Brain pericyte (primary cell): Measurements from ENCODE around the gene FBRSL1.

Experiments
- DNase-seq: peaks from one replicate; pipeline ENCODE4 v3.0.0-alpha.2; 2012; ENCODE audit warnings: low read depth, low spot score

Gene FBRSL1

DNA sequence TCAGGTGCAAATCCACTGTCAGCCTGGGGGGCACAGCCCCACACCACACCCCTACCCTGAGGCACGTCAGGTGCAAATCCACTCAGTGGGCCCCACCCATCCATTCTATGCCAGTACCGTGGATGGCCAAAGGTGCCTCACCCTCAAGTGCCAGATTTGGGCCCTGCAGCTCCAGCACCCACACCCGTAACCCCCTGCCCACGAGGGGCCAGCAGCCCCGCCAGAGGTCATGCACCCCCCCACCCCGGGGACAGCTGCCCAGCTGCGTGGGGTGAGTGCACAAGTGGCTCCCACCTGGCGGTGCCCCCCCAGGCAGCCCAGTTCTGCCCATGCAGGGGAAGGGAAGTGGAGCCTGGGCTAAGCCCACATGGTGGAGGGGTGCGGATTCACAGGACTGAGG, 51.2 kb downstream of the FBRSL1 start:
- DNase-seq, result no peak

- no peak for DNase-seq
These were observed 52.0 kb downstream of the FBRSL1 start for GRCh38 chr12:132541996-132542395.

DNA sequence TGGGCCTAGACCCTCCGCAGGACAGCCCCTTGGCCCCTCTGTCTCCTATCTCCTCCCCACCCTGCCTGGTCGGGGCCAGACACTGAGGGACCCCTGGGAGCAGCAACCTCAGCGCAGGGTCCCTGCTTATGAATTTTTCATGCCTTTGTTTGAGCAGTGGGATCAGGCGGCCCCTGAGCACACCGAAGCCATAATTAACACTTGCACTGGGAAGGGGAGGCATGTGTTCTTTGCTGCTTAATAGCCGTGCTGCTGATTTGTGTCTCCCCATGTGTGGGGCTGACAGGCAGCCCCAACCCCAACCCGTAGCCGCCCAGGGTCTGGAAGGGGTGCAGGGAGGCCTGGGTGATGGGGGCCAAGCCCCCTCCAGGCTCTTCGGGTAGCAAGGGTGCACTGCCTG, 52.7 kb downstream of the FBRSL1 start:
- DNase-seq, result no peak

DNA sequence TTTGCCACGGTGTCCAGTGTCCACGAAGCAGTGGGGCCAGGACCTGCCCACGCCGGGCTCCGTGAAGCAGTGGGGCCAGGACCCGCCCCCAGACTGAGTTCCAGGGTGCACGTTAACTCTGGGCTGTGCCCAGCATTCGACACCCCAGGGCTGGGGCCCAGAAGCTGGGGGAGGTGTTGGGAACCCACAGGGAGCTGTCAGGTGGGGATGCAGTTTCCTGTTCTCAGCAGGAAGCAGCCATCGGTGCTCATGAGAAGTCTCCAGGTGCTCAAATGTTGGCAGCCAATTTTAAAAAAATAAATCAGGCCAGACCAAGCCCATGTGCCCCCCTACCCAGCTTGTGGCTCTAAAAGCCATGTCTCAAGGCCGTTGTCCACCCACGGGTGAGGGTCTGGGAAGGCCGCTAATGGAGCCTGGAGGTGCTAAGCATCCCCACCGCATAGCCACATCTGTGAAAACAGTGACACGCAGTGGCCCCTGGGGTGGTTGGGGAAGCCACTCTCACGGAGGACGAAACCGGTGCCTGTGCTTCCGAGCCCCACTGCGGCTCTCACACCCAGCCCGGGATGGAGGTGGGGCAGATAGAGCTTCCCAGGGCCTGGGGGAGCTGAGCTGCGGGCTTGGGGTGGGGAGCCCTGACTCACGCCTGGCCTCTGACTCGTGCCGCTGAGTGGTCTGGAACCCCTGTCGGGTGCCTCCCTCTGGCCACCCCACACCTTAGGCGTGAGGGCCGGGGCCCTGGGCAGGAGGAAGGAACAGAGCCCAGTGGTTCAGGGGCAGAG, 53.5 kb downstream of the FBRSL1 start:
- no peak for DNase-seq

- DNase-seq, result no peak
These were observed 54.1 kb downstream of the FBRSL1 start for GRCh38 chr12:132544080-132544397.

- DNase-seq, result no peak
These were observed 54.5 kb downstream of the FBRSL1 start for GRCh38 chr12:132544498-132544897.

DNA sequence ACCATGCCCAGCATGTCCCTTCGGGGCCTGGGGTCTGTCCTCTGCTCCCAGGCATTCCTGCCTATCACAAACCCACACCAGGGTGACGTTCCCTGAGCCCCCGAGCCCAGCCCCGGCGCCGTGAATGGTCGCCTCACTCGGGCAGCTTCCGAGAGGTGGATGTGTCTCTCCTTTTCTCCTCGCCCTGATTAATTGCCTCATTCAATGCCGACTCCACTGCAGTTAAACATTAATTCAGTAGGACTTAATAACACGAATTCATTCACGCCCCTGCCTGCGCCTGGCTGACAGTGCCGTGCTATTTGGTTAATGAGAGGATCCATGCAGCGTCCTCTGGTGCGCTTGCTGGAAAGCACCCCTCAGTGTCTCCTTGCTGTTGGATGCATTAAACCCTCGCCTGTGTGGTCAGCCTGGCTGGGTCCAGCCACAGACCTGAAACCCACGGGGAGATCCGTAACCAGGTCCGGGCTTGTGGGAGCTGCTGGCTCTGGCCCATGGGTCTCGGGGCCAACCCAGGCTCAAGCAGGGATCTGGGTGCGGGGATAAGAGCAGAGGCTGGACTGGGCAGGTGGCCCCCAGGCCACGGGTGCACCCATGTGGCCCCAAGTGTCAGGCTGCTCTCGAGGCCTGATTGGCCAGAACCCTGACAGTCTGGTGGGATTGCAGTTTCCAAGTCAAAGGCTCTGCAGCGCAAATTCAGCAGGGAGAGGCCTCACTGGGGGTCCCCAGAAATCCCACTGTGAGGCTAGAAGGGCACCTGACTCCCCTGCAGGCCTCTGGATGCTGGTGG, 55.4 kb downstream of the FBRSL1 start:
- DNase-seq, result no peak

DNA sequence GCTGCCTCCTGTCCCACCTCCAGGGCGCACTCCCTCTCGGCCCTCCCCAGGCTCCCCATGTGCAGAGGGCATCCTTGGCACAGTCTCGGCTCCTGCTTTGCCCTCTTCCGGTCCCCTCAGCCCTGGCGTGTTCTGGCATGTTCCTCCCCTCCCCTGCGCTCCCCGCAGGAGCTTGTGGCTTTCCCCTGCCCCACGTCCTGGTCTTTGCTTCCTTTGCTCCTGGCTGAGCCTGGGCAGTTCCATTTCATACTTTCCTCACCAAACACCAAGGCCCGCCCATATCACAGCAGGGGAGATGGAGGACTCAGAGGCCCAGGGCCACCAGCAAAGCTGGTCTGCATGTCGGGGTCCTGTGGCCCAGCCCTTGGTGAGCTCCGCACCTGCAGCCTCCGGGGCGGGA, 56.0 kb downstream of the FBRSL1 start:
- no peak for DNase-seq

- no peak for DNase-seq
These were observed 56.7 kb downstream of the FBRSL1 start for GRCh38 chr12:132546647-132547046.

DNA sequence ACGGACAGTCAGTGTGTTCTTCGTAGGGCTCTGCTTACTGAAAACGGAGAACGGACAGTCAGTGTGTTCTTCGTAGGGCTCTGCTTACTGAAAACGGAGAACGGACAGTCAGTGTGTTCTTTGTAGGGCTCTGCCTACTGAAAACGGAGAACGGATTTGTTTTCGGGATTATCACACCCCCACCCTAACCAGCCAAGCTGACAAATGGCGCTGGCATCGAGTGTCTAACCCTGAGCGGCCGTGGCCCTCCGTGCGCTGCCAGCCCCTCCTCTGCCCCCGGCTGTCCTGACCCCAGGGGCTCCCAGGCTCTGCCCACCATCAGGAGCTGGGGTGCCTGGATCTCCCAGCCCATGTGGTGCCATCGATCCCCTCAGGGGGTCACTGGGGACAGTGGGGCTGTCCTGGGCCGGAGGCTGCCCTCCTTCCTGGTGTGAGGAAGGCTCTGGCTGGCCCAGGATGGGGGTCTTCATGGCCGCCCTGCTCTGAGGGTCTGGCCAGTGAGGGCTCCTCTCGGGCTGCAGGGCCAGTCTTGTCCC, 57.3 kb downstream of the FBRSL1 start:
- DNase-seq, result no peak

- DNase-seq, result no peak
These were observed 58.6 kb downstream of the FBRSL1 start for GRCh38 chr12:132548430-132549058.

DNA sequence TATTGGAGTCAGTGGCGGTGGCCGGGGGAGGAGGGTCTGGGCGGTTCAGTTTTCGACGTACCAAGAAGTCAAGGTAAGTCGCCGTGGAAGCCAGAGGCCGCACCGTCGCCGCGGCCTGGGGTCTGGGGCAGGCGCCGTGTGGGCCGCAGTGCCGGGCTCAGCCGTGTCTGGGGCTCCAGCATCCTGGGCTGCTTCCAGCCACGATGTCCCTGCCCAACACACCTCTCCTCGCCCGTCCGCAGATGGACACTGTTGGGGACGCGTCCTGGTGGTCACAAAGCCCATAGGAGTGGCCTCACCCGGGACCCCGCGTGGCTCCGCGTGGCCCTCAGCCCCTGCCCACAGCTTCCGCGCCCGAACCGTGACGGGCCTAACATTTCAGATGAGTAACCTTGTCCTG, 59.1 kb downstream of the FBRSL1 start:
- DNase-seq, result no peak

DNA sequence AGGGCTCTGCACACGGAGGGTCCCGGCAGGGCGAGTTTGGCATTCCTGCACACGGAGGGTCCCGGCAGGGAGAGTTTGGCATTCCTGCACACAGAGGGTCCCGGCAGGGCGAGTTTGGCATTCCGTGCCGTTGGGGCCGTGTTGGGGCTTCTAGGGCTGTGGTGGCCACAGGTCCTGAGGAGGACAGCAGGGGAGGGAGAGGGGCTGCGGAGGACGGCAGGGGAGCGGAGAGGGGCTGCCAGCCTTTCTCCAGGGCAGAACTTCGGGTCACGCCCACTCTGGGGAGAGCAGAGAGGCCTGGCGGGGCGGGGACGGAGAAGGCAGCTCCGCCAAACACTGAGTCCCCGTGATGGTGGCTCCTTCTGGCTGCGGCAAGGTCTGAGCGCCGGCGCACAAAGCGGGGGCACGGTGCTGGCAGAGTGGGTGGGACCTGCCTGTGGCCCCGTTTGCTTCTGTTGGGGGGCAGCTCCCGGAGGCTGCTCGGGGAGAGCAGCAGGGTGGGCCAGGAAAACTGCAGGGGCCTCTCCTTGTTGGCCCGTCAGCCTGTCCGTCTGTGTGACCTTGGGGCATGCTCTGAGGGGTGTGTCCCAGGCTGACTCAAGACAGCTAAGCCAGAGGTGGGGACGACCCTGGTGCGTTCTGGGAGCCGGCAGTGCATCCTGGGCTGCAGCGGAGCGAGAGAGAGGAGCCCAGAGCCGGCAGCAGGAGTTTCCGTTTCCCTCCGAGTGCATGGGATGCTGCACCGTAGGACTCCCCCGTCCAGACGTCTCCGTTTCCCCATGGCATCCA, 60.3 kb downstream of the FBRSL1 start:
- DNase-seq, result no peak

DNA sequence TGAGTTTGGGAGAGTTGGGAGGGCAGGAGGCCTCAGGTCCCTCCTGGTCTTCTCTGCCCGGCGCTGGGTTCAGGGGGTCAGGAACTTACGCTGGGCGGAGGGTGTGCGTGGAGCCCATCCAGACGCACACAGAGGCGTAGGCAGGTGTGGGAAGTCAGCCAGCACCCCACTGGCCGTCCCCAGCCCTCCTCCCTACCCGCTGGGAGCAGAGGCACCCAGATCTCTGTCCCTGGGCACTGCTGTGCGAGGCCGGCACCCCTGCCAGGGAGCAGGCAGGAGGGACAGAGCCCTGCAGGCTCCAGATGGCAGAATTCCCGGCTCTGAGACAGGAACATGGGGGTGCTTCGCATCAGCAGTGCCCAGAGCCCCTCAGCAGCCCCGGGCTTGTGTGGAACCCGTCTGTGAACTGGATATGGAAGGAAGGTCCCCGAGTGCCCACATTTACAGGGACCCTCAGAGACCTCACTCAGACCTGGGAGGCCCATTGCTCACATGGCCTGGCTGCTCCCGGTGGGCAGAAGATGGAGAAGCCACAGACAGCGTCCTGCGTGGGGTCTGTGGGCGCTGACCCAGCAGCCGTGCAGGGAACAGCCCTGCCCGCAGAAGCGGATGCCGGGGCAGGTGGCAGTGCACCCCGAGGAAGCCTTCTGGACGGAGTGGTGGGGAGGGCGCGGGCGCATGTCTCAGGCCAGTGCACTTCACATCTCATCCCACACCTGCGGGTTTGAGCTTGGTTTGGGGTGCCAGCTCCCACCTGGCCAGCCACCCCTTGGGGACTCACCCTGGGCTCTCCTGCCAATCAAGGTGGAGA, 61.1 kb downstream of the FBRSL1 start:
- DNase-seq, result no peak

GRCh38 chr12:132551641-132552031, 61.7 kb downstream of the FBRSL1 start:
- DNase-seq, result no peak

DNA sequence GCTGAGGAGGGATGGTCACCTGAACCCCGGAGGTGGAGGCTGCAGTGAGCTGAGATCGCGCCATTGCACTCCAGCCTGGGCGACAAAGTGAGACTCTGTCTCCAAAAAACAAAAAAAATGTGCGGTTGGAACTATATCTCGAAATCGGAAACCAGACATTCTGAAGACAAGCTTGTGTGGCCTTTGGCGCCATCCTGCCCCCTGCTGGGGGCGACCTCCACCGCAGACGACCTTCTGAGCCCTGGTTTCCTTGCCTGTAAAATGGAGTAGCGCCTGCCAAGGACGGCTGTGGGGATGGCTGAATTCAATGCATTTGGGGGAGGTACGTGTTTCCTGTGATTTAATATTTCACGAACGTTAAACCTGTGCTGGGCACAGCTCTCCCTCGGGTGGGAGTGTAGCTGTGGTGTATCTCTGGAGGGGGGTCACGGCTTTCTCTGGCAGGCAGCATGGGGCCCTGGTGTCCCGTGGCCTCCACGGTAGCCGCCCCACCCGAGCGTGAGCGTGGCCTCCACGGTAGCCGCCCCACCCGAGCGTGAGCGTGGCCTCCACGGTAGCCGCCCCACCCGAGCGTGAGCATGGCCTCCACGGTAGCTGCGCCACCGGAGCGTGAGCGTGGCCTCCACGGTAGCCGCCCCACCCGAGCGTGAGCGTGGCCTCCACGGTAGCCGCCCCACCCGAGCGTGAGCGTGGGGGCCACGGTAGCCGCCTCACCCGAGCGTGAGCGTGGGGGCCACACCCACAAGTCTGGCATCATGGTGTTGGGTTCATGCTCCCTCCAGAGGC, 65.1 kb downstream of the FBRSL1 start:
- DNase-seq, result no peak

DNA sequence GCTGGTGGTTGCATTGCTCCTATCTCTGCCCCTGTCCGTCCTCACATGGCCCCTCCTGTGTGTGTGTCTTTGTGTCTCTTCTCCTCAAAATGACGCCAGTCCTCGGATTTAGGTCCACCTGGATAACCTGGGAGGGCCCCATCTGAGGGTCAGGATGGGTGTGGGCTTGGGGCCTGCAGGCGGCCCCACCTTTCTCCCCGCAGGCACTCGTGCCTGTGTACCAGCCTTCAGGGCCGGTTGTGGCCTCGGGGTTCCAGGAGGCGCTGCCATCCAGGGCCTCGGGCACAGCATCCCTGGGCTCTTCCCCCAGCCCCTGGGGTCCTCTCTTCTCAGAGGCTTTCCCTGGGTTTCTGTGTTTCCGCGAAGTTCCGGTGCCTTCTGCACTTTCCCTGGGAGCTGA, 65.7 kb downstream of the FBRSL1 start:
- DNase-seq, result no peak

DNA sequence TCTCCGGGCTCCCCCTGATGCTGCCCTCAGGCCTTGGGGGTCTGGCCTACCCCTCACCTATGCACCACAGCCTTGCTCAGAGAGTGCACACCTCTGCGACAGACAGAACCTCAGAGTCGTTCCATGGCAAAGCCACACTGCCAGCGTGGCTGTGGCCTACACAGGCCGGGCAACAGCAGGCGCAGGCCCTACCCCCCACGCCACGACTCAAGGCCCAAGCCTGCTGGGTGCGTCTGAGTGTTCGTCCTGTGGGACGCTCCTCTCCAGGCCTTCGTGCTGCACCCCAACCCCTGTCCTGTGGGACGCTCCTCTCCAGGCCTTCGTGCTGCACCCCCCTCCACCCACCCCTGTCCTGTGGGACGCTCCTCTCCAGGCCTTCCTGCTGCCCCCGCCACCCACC, 66.3 kb downstream of the FBRSL1 start:
- DNase-seq, result no peak

DNA sequence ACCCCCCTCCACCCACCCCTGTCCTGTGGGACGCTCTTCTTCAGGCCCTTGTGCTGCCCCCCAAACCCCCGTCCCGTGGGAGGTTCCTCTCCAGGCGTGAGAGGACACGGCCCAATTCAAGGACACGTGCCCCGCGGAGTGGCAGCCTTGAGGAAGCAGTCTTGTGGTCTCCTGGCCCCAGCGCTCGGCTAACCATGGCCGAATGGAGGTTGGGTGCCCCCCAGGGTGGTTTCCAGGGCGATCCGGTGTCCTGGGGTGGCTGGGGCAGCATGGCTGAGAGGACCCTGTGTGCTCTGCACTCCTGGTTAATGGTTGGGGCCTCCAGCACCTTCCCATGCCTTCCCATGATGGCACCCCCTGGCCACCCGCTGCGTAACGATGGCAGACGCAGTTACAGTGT, 66.8 kb downstream of the FBRSL1 start:
- DNase-seq, result no peak
